Right lobe of liver (tissue), 4 donors: ENCODE results near the gene DNAH17.

ENCODE experiments used
- CTCF ChIP-seq, 4 donors: fragments of 200-600 bp in 3 of 4; fragments of 450-650 bp in 1 of 4; IDR thresholded peaks; one replicate each; pipeline versions ENCODE4 v1.5.1 to v1.8.0; 2016 to 2022; ENCODE audit warnings: antibody characterized with exemption in 4 of 4, mild to moderate bottlenecking in 2 of 4
- POLR2A ChIP-seq: fragments of 450-650 bp; IDR thresholded peaks from one replicate; pipeline ENCODE4 v1.6.1; 2017; ENCODE audit warnings: antibody characterized with exemption, mild to moderate bottlenecking
- donor health status: DM: no; HTN: no; CAD: no.
- donor health status: DM: no; HTN: no; CAD: no.
- donor health status: DM: no; HTN: yes; CAD: no.

DNA sequence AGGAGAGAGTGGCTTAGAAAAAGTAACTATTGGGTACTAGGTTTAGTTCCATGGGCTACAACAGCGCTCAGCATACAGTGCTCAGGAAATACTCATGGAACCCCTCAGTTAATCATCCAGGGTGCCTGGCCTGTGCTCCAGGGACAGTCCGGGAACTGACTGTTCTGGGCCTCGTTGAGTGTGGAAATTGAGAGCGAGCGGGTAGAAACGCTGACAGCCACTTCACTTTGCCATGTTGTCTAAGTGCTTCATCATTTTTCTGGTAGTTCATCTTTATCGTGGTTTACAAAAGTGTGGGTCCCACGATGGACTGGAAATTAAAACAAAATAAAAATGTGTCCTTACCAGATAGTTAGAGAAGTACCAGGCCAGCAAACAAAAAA is 31.6 kb upstream of the DNAH17 start:
- no peak for TF ChIP-seq CTCF (IDR thresholded peaks at IDR 0.05)
- TF ChIP-seq POLR2A = no peak
